Endothelial cell of umbilical vein (primary cell): ENCODE measurements around the gene PLEKHF1. TPM values are rescaled to one million over a fixed set of nuclear protein-coding genes. Genes with fewer than 3 reads are reported as not detected.

Source experiments
- BruUV-seq: library from RNA; stranded (reverse); fragments of 400-500 nt; replicated peaks from 2 replicates; lab custom pipeline; 2021; lab: Mats Ljungman, UMichigan
- CTCF ChIA-PET: fragments of 300-600, 350-600 bp; sonication (Branson Sonifier 250); formaldehyde crosslinking; loops from one replicate; lab custom pipeline; 2021; ENCODE audit warnings: antibody characterized with exemption, inconsistent platforms; lab: Charles Lee
- POLR2A ChIA-PET: fragments of 300-600, 350-600 bp; sonication (Branson Sonifier 250); formaldehyde crosslinking; loops from one replicate; lab custom pipeline; 2021; ENCODE audit warnings: antibody characterized with exemption, inconsistent platforms; lab: Charles Lee
- DNase-seq: peaks from one replicate; pipeline ENCODE4 v3.0.0-alpha.2; 2011; ENCODE audit warnings: low read depth, low spot score
- FAIRE-seq: peaks from 2 replicates; lab custom pipeline; 2011; peaks lifted over from hg19 to GRCh38; lab: Jason Lieb, UNC
- H2AFZ ChIP-seq: 2 replicates; pipeline ENCODE4 v1.6.0; 2012; ENCODE audit warnings: low read depth, low read length, control low read depth, inconsistent platforms
- H3K27ac ChIP-seq: 2 replicates; pipeline ENCODE4 v1.5.1; 2011; ENCODE audit warnings: low read depth, mild to moderate bottlenecking, control low read depth, low read length, moderate library complexity; ENCODE audit not compliant: insufficient read depth
- H3K27me3 ChIP-seq, 2 experiments: 2 replicates each; pipeline versions ENCODE4 v1.6.0 to v1.6.1; 2011; ENCODE audit warnings: low read length in 2 of 2, mixed read lengths in 1 of 2; ENCODE audit not compliant: control insufficient read depth in 2 of 2, insufficient read depth in 2 of 2
- H3K36me3 ChIP-seq, 2 experiments: 2 replicates in 1 of 2; 3 replicates in 1 of 2; pipeline ENCODE4 v1.5.1; 2011; ENCODE audit warnings: low read length in 2 of 2, mild to moderate bottlenecking in 1 of 2, moderate library complexity in 1 of 2; ENCODE audit not compliant: control insufficient read depth in 2 of 2, insufficient read depth in 2 of 2; ENCODE audit errors: extremely low read depth in 1 of 2
- H3K4me1 ChIP-seq: 3 replicates; pipeline ENCODE4 v1.5.1; 2011; ENCODE audit warnings: mild to moderate bottlenecking, low read length; ENCODE audit not compliant: control insufficient read depth, insufficient read depth; ENCODE audit errors: extremely low read depth
- H3K4me2 ChIP-seq: 2 replicates; pipeline ENCODE4 v1.6.1; 2011; ENCODE audit warnings: low read length, control low read depth, mixed read lengths; ENCODE audit not compliant: insufficient read depth
- H3K4me3 ChIP-seq, 3 experiments: fragments of 200-600 bp in 1 of 3; sonication (generic), shearing (Covaris generic) in 1 of 3; replicated peaks in 1 of 3; 2 replicates each; pipeline ENCODE4 v1.5.1; 2011 to 2016; ENCODE audit warnings: control low read depth in 3 of 3, low read length in 3 of 3, mild to moderate bottlenecking in 2 of 3, inconsistent platforms in 1 of 3, low read depth in 1 of 3, moderate library complexity in 1 of 3; ENCODE audit not compliant: insufficient read depth in 1 of 3
- H3K79me2 ChIP-seq: 2 replicates; pipeline ENCODE4 v1.6.0; 2012; ENCODE audit warnings: low read length, inconsistent platforms; ENCODE audit not compliant: control insufficient read depth, insufficient read depth
- H3K9ac ChIP-seq: replicated peaks from 2 replicates; pipeline ENCODE3; 2011; ENCODE audit warnings: low read length, control low read depth; ENCODE audit not compliant: insufficient read depth; ENCODE audit errors: extremely low read depth
- H3K9me1 ChIP-seq: replicated peaks from 3 replicates; pipeline ENCODE4 v1.6.0; 2011; ENCODE audit warnings: mild to moderate bottlenecking, low read length; ENCODE audit not compliant: control insufficient read depth, insufficient read depth; ENCODE audit errors: extremely low read depth
- H3K9me3 ChIP-seq: replicated peaks from 2 replicates; pipeline ENCODE4 v1.5.1; 2012; ENCODE audit warnings: low read length, inconsistent platforms; ENCODE audit not compliant: control insufficient read depth, insufficient read depth
- H4K20me1 ChIP-seq: replicated peaks from 2 replicates; pipeline ENCODE3; 2011; ENCODE audit warnings: mild to moderate bottlenecking, low read length; ENCODE audit not compliant: control insufficient read depth, insufficient read depth; ENCODE audit errors: extremely low read depth
- CTCF ChIP-seq, 2 donors: IDR thresholded peaks; 1 replicate in 1 of 2; 2 replicates in 1 of 2; pipeline ENCODE4 v1.5.1; 2011; ENCODE audit warnings: low read length in 2 of 2, mild to moderate bottlenecking in 2 of 2, moderate library complexity in 2 of 2, control low read depth in 1 of 2, inconsistent platforms in 1 of 2, low read depth in 1 of 2; ENCODE audit not compliant: insufficient read depth in 1 of 2; ENCODE audit errors: extremely low read depth in 1 of 2
- EZH2 ChIP-seq: IDR thresholded peaks from 2 replicates; pipeline ENCODE4 v1.6.1; 2012; ENCODE audit warnings: borderline replicate concordance, low read depth, mild to moderate bottlenecking, moderate library complexity, low read length, inconsistent platforms; ENCODE audit not compliant: severe bottlenecking
- FOS ChIP-seq: IDR thresholded peaks from 2 replicates; pipeline ENCODE4 v1.6.1; 2011; ENCODE audit warnings: mild to moderate bottlenecking, low read length, moderate library complexity, borderline replicate concordance; ENCODE audit not compliant: insufficient read depth
- GATA2 ChIP-seq: IDR thresholded peaks from 2 replicates; pipeline ENCODE4 v1.7.0; 2011; ENCODE audit warnings: low read depth, mild to moderate bottlenecking, moderate library complexity, mixed read lengths, low read length; ENCODE audit not compliant: insufficient read length, insufficient read depth
- JUN ChIP-seq: IDR thresholded peaks from 2 replicates; pipeline ENCODE4 v1.6.1; 2011; ENCODE audit warnings: borderline replicate concordance, low read depth; ENCODE audit not compliant: insufficient read length, insufficient read depth
- MAX ChIP-seq: IDR thresholded peaks from 2 replicates; pipeline ENCODE4 v1.6.1; 2011; ENCODE audit not compliant: insufficient read depth, insufficient read length
- MYC ChIP-seq: IDR thresholded peaks from one replicate; pipeline ENCODE4 v1.6.1; 2011; ENCODE audit warnings: mild to moderate bottlenecking, low read depth, low read length
- POLR2A ChIP-seq: IDR thresholded peaks from 2 replicates; pipeline ENCODE4 v1.6.1; 2012; ENCODE audit warnings: low read depth, mild to moderate bottlenecking, control low read depth, low read length
- POLR2AphosphoS5 ChIP-seq: IDR thresholded peaks from 2 replicates; pipeline ENCODE4 v1.6.1; 2012; ENCODE audit warnings: low read depth, mild to moderate bottlenecking, control low read depth, low read length, moderate library complexity; ENCODE audit not compliant: insufficient read depth
- dilution Hi-C: fragments of 300-500 bp; cut with MboI; formaldehyde crosslinking; loops from one replicate; pipeline ENCODE4 v1.15.0; 2019; ENCODE audit warnings: low sequenced_read_pairs; ENCODE audit not compliant: extremely low pct_ligation_motif_present
- intact Hi-C: fragments of 100-400 bp; cut with micrococcal nuclease; formaldehyde crosslinking; loops from one replicate; pipeline ENCODE4 v1.10.0; 2022
- polyA plus RNA-seq, 4 experiments: library from polyadenylated mRNA; depleted of rRNA in 3 of 4; stranded (reverse) in 3 of 4; unstranded in 1 of 4; fragments of >200 nt; gene quantifications; 2 replicates each; pipeline versions ENCODE4 v1.2.1 to v1.2.3, GENCODE V29; 2011 to 2012; ENCODE audit warnings: missing spikeins in 1 of 4
- total RNA-seq: library from RNA; stranded (reverse); gene quantifications from 2 replicates; pipeline ENCODE4 v1.2.3, GENCODE V29; 2021

PLEKHF1 gene
- total and polyA plus RNA-seq, 2 donors (not counting 3 experiments of a cell fraction or from before 2014, with no cell fraction given), result 5.5 TPM

GRCh38 chr19:29658221-29658991 is 6.9 kb upstream of the PLEKHF1 start:
- H3K27ac ChIP-seq, result no peak overlapping the region
- no peak overlapping the region for H3K9ac ChIP-seq
- H3K4me3 ChIP-seq, result no peak overlapping the region
- no peaks in the 10 kb centered on the region for H3K9me3 ChIP-seq
- H3K4me2 ChIP-seq, result no peak overlapping the region
- peaks cover 12% of the 10 kb centered on the region for H3K4me1 ChIP-seq
- CTCF ChIA-PET, result interaction anchor here (1.7 kb wide), 1 partner anchor 14 kb away, joined by 5 read pairs; no protein-coding TSS in a partner anchor
- FAIRE-seq, result no peak
- no peaks in the 10 kb centered on the region for H4K20me1 ChIP-seq
- peaks cover 0 to 15% of the 10 kb centered on the region in 2 experiments for H3K27me3 ChIP-seq
- no peaks in the 10 kb centered on the region for H3K9me1 ChIP-seq
- POLR2A ChIA-PET, result no interaction called here
- intact Hi-C loops (no loop called here), dilution Hi-C loops (no loop called here)
- no peak overlapping the region for H2AFZ ChIP-seq
- BruUV-seq, result no TSS peak
- no peak for DNase-seq
- H3K79me2 ChIP-seq, result no peaks in the 10 kb centered on the region
- TF ChIP-seq MYC (no peak), POLR2A (no peak), POLR2AphosphoS5 (no peak), CTCF (IDR thresholded peaks at IDR 0.05; ENCODE audit: extremely low read depth in 1 of 2, insufficient read depth in 1 of 2, low read depth in 1 of 2, low read length in 2 of 2) (no peak), JUN (no peak), GATA2 (no peak), FOS (no peak), EZH2 (no peak), MAX (no peak)
- H3K36me3 ChIP-seq, result no peaks in the 10 kb centered on the region
